Head of caudate nucleus (tissue), 42 donors: Measurements from ENCODE around the gene MYRIP.
A peak's percentile ranks its signal among the peaks of the same experiment; 100 is the strongest.

Source experiments
- DNase-seq, 42 donors: peaks; one replicate each; pipeline versions ENCODE4 v3.0.0 to v3.0.0-alpha.2; 2020 to 2021; ENCODE audit warnings: mixed read lengths in 7 of 42
- intact Hi-C: fragments of 100-400 bp; cut with DNase I; formaldehyde crosslinking; loops from one replicate; pipeline ENCODE4 v1.15.0; 2022

The MYRIP gene

GRCh38 chr3:40190056-40190455, 380.6 kb downstream of the MYRIP start:
- DNase-seq, result no peak
- intact Hi-C loops, result no loop called here

GRCh38 chr3:40191251-40191650, 381.8 kb downstream of the MYRIP start:
- intact Hi-C loops, result no loop called here

DNA sequence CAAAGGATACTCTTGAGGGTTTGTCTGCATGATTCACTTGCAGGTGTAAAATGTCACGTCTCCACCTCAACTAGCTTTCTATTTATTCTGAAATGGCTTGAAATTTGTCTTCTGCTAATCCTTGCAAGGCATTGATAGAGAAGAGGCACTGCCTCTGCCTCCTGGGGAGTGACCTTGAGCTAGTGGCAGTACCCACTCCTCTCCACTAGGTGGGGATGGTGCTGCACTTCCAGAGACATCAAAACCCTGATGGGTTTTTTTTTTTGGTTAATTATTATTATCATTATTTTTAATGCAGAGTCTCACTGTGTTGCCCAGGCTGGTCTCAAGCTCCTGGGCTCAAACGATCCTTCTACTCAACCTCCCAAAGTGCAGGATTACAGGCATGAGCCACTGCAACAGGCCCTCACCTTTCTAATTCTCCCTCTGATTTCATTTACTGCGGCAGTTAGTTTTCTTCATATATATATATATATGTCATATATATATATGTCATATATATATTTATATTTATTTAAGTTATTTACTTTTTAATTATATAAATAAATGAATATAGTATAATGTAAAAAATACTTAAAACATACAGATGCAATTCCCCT, 382.5 kb downstream of the MYRIP start:
- intact Hi-C loops, result loop anchor here (2.0 kb wide), 1 partner anchor 127 kb away; no protein-coding TSS in a partner anchor
- DNase-seq, result peak; percentile 27 to 91 (median 75)

More at GRCh38 chr3:40191251-40191650, 381.8 kb downstream of the MYRIP start:
- peak in 2 of 42 donors; percentile 5 to 22 for DNase-seq

GRCh38 chr3:40192628-40193027, 383.2 kb downstream of the MYRIP start:
- intact Hi-C loops, result loop anchor here (2.0 kb wide), 1 partner anchor 126 kb away; no protein-coding TSS in a partner anchor
- DNase-seq, result no peak

DNA sequence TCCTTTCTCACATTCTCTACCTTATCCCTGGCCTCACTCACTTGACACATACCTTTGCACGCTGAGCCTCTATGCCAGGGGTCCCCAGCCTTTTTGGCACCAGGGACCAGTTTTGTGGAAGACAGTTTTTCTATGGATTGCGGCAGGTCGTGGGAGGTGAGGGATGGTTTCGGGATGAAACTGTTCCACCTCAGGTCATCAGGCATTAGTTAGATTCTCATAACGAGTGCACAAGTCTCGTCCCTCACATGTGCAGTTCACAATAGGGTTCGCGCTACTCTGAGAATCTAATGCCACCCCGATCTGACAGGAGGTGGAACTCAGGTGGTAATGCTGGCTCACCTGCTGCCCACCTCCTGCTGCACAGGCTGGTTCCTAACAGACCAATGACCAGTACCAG, 387.6 kb downstream of the MYRIP start:
- DNase-seq, result no peak
- intact Hi-C loops, result no loop called here

- no peak for DNase-seq
- intact Hi-C loops, result no loop called here
These were observed 391.4 kb downstream of the MYRIP start for GRCh38 chr3:40200692-40201316.

- intact Hi-C loops, result no loop called here
- no peak for DNase-seq
These were observed 392.4 kb downstream of the MYRIP start for GRCh38 chr3:40201770-40202169.

DNA sequence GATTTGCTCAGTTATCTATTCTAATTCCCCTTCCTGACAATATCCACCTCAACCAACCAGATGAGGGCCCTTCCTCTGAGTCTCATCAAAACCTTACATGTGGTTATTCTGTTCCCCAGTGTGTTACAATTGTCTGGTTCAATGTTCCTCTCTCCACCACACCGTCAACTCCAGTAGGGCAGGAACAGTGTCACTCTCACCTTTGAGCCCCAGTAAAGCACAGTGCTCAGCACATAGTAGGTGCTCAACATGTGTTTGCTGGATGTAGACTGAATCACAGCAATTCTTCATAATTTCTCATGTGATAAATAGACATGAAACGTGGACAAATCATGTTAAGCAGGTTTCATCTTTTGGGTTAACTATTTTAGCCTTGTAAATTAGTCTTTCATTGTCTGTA, 397.1 kb downstream of the MYRIP start:
- intact Hi-C loops, result no loop called here
- no peak for DNase-seq

GRCh38 chr3:40207796-40208195, 398.4 kb downstream of the MYRIP start:
- intact Hi-C loops, result no loop called here
- no peak for DNase-seq

DNA sequence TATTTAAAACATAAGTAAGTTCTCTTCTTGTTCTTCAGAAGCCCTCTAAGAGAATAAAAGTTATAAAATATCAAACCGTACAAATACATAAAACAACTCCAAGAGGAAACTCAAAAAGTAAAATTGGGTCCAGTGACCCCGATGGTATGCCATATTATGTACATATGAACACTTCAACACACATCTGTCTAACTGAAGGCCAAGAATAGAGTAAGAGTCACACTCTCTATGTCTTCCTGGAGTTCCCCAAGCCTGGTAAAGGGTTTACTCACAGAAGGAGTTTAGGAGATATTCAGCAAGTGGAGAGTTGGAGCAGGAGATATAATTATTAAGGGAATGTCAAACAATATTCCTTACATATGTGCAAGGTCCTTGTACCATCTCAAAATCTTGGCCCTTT, 398.8 kb downstream of the MYRIP start:
- intact Hi-C loops, result no loop called here
- no peak for DNase-seq

GRCh38 chr3:40211579-40211978, 402.2 kb downstream of the MYRIP start:
- intact Hi-C loops, result no loop called here
- DNase-seq, result peak in 1 of 42 donors; percentile 50

DNA sequence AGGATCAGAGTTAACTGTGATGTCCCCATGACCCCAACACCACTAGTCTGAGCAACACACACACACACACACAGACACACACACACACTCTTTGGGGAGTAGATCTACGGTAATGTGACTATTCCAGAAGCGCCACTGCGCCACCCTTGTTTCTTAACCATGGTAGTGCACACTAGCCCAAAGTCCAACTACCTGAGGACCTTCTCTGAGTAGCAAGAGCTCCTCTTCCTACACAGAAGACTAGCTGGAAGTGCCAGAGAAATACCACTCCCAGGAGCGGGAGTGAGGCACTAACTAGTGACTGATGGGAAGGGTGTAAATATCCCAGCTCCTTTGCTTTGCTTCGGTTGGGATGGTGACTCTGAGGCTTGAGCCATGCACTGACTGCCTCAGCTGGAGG, 404.1 kb downstream of the MYRIP start:
- no peak for DNase-seq
- intact Hi-C loops, result no loop called here

DNA sequence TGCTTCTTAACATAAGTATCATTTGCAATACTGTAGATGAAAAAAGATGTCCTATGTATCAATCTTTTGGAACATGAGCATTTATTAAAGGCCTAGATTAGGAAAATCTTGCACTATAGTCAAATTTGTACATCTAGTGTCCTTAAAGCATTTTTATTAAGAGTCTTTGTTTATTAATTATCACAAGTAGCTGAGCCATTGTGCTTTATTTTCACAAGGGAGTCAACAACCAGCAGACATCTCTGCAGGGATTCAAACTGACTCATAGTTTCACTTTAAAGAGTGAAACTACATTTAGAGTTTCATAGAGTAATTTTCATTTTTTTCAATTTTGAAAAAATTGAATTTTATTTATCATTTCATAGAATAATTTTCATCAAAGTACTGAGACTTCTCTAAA, 405.6 kb downstream of the MYRIP start:
- intact Hi-C loops, result no loop called here
- DNase-seq, result no peak

DNA sequence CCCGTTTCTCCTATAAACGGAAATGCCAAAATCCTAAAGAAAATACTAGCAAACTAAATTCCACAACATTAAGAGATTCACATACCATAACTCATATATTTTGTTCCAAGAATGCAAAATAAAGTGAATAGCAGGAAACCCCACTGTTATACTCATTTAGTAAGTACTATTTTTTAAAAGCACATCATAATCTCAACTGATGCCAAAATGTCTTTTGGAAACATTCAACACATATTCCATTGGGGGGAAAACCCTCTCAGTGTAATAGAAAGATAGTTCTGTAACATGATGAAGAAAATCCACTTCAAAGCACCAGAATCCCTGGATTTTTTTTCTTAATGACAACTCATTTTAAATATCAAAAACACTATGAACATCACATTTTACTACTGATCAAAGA, 407.1 kb downstream of the MYRIP start:
- intact Hi-C loops, result no loop called here
- DNase-seq, result no peak

GRCh38 chr3:40223856-40224255, 414.4 kb downstream of the MYRIP start:
- DNase-seq, result no peak

DNA sequence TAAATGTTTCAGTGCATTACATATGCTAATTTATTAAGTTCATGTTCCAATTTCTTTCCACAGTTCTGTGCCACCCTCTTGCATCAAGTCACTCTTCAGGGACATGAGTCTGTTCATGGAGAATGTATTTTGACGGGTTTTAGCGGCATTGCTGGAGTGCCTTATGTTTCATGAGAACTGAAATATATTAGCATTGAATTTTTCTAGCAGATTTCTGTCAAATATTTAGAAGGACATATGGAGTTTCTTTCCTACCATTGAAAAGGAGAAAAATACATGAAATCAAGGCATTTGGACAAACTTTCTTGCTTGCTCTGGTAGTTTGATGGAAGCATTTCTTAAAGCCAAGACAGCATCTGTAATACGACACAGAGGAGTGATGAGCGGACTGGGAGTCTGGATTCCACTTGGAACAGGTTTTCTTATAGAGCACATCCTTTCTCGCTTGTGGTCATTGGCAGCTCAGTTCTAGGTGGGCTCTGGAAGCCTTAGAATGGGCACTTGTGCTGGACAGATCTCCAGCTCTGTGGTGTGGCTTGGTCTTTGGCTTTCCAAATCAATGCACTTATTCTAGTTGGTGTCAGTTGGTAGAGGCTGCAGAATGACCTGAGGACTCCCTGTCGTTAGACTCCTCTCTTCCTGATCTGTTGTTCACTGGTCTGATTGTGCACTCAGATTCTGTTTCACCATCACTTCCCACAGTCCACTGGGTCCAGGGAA, 415.5 kb downstream of the MYRIP start:
- intact Hi-C loops, result no loop called here
- no peak for DNase-seq

More at GRCh38 chr3:40223856-40224255, 414.4 kb downstream of the MYRIP start:
- intact Hi-C loops, result no loop called here

DNA sequence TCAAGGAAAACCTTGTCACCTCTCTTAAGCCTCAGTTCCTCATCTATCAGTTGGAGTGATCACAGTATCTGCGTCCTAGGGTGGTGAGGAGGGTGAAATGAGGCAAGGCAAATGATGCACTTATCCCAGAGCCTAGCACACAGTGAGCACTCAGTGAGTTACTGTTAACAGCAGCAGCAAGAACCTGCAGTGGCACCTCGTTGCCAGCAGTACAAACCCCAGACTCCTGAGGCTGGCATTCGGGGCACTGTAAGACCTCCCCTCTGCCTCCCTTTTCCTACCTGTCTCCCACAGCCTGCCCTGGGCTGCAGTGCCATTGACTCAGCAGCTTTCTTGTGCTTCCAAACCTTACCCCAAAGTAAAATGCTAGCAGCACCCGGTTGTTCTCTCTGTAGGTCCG, 417.2 kb downstream of the MYRIP start:
- intact Hi-C loops, result no loop called here
- DNase-seq, result no peak

- DNase-seq, result no peak
- intact Hi-C loops, result no loop called here
These were observed 419.5 kb downstream of the MYRIP start for GRCh38 chr3:40228792-40229350.

- DNase-seq, result peak in 1 of 42 donors; percentile 20
- intact Hi-C loops, result no loop called here
These were observed 420.0 kb downstream of the MYRIP start for GRCh38 chr3:40229386-40229785.

GRCh38 chr3:40229963-40230362, 420.6 kb downstream of the MYRIP start:
- DNase-seq, result no peak
- intact Hi-C loops, result no loop called here
